NOMO-1 (cell line): ENCODE measurements around the gene SULT1A2.
"Not testable (repeated sequence)": the region's sequence is repeated elsewhere in the genome, so short reads cannot be mapped to it uniquely, and the experiment has no call there.

ENCODE experiments used
- DNase-seq, 2 experiments: peaks; one replicate each; lab custom pipeline; 2025; ENCODE audit not compliant: unreplicated experiment in 2 of 2; lab: John Stamatoyannopoulos, UW

Gene SULT1A2

GRCh38 chr16:28596840-28597691 is at the start of gene SULT1A2:
SULT1A2 (minus strand) TSS chr16:28597050; CDS start chr16:28595930, 1,120 bp downstream.
- DNase-seq: no peak

GRCh38 chr16:28639959-28640358 is 43.1 kb upstream of the SULT1A2 start:
- DNase-seq: not testable (repeated sequence)

DNA sequence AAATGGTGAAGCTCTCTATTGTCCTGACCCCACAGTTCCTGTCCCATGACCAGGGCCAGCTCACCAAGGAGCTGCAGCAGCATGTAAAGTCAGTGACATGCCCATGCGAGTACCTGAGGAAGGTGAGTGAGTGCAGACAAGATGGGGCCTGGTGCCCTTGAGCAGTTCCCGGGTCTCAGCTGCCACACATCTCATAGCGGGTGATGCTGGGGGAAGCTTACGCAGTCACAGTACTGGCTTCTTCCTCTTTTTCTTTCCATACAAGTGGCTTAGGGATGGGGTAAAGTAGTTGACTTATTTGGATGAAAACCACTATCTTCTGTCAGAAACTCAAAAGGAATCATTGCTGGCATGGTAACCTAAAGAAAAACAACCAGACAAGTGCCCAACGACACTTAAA is 41.5 kb upstream of the SULT1A2 start:
- DNase-seq: not testable (repeated sequence)

DNA sequence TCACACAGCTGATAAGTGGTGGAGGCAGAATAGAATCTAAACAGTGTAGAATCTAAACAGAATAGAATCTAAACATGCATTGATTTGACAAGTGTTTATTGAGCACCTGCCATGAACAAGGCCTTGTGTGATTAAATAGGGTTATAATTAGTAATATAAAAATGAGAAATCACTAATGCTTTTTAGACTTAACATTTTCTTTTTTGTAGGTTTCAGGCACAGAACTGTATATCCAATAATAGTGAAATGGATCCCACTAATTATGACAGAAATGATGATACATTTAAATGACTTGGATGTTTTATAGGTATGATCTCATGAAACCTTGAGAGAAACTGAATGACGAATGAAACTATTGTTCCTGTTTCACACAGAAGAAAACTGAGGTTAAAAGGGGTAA is 40.9 kb upstream of the SULT1A2 start, which contains the start of gene NPIPB8:
TSS of gene NPIPB8 (plus strand) at position 301 of the 400 bp plus-strand sequence. CDS start 296 bp downstream, outside the sequence.
- DNase-seq: not testable (repeated sequence)

DNA sequence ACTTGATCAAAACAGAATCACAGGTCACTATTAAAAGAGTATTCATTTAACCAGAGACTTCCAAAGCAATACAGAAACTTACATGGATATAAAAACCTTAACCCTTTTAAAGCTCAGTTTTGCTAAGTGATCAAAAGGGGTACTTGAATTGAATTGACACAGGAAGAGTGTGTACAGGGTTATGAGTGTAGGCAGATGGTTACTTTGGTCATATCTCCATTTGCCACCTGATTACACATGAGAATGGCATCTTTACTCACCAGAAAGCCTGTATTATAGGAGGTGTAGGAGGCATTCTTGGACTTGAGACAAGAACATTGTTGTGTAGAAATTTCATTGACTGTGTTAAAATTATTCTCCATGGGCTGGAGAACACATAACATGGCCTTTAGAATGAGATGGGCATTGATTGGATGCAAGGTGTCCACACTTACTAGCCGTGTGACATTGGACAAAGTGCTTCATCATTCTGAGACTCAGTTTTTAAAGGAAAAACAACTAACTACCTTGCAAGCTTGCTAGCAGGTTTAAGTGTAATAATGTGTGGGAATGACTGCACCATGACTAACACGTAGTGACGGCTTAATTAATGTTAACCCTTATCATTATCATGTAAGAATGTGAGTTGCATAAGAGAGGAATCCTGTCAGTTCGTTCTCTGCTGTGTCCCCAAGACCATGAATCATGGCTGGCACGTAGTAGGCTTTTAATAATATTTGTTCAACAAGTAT is 39.4 kb upstream of the SULT1A2 start:
- not testable (repeated sequence) for DNase-seq

GRCh38 chr16:28630905-28631304 is 34.1 kb upstream of the SULT1A2 start:
- not testable (repeated sequence) for DNase-seq

- peak; percentile 61 to 64 for DNase-seq
These were observed 26.4 kb upstream of the SULT1A2 start for GRCh38 chr16:28623172-28623711.

DNA sequence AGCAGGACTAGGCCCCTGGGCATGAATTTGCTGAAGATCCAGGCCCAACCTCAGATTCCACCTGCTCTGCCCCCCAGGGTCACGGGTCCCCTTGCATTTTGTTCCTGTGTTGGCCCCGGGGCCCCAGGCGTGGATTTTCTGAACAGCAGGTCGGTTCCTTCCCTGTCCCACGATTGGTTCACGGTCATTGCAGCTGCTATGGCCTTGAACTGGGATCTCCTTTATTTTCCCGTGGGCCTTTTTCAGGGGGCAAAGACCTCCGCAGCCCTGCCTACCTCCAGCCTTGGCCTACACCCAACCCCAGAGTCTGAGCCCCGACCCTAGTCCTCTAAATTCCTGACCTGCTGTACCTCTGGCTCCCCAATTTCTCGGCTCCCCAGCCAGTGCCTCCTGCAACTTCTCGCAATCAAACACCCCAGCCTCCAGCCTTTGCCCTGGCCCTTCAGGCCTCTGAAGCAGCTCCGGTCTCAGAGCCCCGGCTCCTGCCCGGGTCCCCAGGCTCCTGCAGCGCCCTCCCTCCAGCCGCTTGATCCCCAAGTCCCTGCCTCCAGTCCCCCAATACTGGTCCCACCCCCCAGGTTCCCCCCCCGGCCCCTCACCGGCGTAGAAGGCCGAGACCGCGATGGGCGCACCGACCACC is 25.8 kb upstream of the SULT1A2 start:
- peak in 1 of 2 experiments; percentile 20 for DNase-seq

DNA sequence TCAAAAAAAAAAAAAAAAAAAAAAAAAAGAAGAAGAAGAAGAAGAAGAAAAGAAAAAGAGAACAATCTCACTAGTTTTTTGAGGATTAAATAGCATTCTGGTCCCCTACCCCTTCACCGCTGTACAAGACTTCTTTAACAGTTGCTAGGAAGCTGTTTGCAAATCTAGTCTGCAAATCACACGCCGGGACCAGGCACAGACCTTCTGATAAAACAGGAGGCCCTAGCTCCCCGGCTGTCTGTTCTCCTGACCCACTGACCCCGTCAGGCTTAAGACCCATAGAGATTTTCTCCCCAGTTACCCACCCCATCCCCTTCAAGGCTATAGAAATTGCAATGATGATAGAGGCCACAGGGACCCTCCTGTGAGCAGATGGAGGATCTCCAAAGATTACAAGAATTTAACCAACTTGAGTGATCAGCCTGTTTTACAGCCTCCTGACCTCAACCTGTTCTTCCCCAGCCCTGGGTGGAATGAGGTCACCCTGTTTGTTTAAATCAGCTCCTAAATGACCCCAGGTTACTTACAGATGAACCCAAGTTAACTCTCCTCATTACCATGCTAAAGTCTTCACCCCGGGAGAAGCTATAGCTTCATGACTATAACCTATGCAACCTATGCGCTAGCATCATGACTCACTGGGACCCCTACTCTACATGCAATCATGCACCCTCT is 24.8 kb upstream of the SULT1A2 start:
- DNase-seq: no peak

- not testable (repeated sequence) for DNase-seq
These were observed 23.5 kb upstream of the SULT1A2 start for GRCh38 chr16:28620316-28620715.

DNA sequence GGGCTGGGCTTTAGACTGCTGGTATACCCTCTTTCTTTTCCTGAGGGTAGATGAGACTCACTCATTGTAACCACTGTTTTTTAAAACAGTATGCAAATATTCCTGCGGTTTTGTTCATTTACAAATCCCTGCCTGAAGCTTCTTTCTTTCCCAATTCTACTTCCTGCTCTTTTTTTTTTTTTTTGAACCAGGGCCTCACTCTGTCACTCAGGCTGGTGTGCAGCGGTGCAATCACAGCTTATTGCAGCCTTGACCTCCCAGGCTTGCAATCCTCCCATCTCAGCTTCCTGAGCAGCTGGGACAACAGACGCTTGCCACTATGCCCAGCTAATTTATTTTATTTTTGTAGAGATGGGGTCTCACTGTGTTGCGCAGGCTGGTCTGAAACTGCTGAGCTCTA is 21.0 kb upstream of the SULT1A2 start:
- DNase-seq: peak; percentile 30 to 46

DNA sequence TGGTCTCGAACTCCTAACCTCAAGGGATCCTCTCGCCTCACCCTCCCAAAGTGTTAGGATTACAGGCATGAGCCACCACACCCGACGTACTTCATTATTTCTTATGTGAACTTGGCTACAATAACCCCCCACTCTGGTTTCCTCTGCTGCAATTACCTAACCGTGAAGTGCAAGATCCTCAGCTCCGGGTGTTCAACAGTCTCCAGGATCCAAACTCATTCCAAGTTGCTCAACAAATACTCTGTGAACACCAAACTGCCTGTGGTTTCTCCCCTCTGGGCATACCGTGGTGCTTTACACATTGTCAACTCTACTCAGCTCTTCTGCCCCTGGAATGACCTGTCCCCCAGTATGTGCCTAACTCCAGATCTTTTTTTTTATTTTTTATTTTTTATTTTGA is 19.8 kb upstream of the SULT1A2 start:
- DNase-seq: peak in 1 of 2 experiments; percentile 32

DNA sequence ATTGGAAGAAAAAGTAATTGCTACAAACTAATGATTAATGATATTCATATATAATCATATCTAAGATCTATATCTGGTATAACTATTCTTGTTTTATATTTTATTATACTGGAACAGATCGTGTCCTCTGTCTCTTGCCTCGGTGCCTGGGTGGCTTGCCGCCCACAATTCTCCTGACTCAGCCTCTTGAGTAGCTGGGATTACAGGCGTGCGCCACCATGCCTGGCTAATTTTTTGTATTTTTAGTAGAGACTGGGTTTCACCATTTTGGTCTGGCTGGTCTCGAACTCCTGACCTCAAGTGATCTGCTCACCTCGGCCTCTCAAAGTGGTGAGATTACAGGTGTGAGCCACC is 19.4 kb upstream of the SULT1A2 start:
- not testable (repeated sequence) for DNase-seq

DNA sequence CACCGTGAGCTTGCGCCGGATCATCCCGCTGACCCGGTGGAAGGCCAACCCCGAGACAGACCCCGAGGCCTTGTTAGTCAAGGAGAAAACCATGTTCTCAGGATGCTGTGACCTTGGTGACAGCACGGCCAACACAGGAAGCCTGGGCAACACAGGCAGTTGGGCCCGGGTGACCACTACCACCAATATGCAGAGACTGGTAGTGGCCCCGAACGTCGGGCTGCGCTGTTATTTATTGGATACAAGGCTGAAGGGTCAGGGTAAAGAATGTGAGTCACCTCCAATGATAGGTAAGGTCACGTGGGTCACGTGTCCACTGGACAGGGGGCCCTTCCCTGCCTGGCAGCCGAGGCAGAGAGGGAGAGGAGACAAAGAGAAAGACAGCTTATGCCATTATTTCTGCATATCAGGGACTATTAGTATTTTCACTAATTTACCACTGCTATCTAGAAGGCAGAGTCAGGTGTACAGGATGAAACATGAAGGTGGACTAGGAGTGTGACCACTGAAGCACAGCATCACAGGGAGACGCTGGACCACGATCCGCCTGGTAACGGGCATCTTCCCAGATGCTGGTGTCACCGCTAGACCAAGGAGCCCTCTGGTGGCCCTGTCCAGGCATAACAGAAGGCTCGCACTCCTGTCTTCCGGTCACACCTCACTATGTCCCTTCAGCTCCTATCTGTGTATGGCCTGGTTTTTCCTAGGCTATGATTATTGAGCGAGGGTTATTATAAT is 18.8 kb upstream of the SULT1A2 start:
- not testable (repeated sequence) for DNase-seq

DNA sequence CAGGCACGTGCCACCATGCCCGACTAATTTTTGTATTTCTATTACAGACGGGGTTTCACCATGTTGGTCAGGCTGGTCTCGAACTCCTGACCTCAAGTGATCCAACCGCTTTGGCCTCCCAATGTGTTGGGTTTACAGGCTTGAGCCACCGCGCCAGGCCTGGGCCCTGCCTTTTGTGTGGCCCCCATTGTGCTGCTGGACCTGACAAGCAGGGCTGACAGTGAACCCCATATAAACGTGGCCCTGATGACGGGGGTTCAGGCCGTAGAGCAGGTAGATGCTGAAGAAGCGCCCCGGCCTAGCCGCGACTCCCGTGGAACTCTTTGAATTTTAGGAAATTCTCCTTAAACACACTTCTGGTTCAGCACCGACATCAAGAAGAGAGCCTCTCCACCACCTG is 17.7 kb upstream of the SULT1A2 start:
- DNase-seq: not testable (repeated sequence)

DNA sequence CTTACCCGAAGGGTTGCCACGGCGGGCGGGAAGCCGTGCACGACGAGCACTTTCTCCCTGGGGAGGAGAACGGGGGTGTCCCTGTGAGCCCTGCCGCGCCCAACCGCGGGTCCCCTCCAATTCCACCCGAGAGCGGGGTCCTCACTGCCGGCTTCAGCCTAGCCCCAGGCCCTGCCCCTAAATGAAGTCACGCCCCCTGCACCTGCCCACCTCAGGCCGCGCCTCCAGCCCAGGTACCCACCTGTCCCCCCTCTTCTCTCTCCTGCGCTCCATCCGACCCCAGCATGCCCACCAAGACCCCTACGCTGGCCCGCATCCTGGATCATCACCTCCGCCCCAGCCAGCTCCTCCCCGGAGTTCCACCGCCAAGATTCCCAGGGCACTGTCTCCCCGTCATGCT is 17.1 kb upstream of the SULT1A2 start:
- not testable (repeated sequence) for DNase-seq

DNA sequence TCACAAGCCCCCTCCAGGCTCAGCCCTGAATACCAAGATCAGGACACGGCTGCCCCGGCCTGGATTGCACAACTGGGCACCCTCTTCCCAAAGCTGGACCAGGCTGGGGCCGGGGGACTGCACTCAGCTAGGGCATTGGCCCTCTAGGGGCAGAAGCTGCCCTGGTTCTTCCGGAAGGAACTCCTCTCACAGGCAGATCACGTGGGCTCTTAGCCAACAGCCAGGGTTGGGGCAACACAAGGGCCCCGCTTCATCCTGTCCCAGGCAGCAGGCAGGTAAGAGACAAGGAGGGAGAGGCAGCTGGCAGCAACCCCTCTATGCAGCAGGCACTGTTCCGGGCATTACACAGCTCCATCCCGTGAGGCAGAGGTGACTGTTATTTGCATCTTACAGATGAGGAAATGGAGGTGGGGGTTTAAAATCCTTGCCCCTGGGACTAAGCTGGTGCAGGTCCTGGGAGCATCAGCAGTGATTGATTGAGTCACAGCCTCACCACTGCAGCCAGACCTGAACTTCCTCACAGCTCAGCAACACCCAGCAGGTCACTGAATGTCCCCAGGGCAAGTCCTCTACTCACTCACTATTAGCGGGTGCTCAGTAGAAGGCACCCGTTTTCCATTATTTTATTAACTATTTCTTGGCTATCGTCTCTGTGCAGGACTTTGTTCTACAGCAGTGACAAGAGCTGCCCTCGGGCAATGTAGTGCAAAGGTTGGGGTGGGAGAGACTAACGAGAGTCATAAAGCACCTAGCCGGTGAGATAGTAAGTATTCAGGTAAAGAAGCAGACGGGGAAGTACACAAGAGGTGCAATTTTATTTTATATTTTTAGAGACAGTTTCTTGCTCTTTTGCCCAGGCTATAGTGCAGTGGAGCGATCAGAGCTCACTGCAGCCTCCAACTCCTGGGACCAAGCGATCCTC is 15.8 kb upstream of the SULT1A2 start:
- not testable (repeated sequence) for DNase-seq

DNA sequence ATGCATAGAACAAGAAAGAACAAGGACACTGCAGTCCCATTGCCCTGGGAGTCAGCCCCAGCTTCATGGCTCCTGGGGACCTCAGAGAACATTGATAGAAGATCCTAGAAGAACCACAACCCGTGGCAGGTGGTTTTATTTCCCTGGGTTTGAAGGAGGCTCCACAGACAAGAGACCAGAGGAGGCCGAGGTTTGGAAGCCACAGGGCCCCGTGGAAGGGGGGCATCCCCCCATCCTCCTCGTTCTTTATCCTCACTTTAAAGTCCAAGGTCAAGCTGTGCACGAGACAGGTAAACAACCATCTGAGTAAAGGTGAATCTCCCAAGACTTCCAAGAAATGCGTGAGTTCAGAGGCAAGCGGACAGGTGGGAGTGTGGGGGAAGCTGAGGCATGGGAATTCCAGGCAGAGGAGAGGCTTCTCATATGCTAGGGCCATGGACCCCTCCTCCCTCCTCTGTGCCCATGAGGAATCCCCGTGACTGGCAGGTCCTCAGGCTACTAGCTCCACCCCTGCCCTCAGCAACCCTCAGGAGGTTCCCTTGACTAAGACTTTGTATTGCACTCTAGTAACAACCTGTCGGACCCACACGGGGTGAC is 13.8 kb upstream of the SULT1A2 start:
- DNase-seq: no peak
